B cell (primary cell): ENCODE measurements around the gene RNF126. TPM values are rescaled to one million over a fixed set of nuclear protein-coding genes. Genes with fewer than 3 reads are reported as not detected.
"Not testable (repeated sequence)": the region's sequence is repeated elsewhere in the genome, so short reads cannot be mapped to it uniquely, and the experiment has no call there.

ENCODE experiments used
- ATAC-seq: fragments of 200-7000 bp; cut with Tn5 transposase; one replicate; pipeline ENCODE4 v1.10.0; 2021; ENCODE audit warnings: low read depth, mild to moderate bottlenecking, moderate number of reproducible peaks, moderate library complexity
- CTCF ChIA-PET: fragments of 350-600 bp; sonication (Branson Sonifier 250); formaldehyde crosslinking; loops from one replicate; lab custom pipeline; 2021; ENCODE audit warnings: antibody characterized with exemption, inconsistent platforms; lab: Charles Lee
- POLR2A ChIA-PET: fragments of 350-600 bp; sonication (Branson Sonifier 250); formaldehyde crosslinking; loops from one replicate; lab custom pipeline; 2021; ENCODE audit warnings: antibody characterized with exemption; lab: Charles Lee
- DNase-seq: peaks from one replicate; pipeline ENCODE4 v3.0.0; 2013
- H2AFZ ChIP-seq: 2 replicates; pipeline ENCODE4 v1.6.1; 2012; ENCODE audit warnings: mild to moderate bottlenecking, low read depth, low read length; ENCODE audit not compliant: insufficient read depth, poor library complexity, severe bottlenecking
- H3K27ac ChIP-seq, 2 donors: 1 replicate in 1 of 2; 2 replicates in 1 of 2; pipeline ENCODE4 v1.5.1; 2012 to 2013; ENCODE audit warnings: low read length in 2 of 2, mild to moderate bottlenecking in 2 of 2, moderate library complexity in 1 of 2
- H3K27me3 ChIP-seq, 4 experiments: fragments of 200-600 bp in 1 of 4; sonication (generic) in 1 of 4; replicated peaks in 1 of 4; 1 replicate in 2 of 4; 2 replicates in 2 of 4; pipeline versions ENCODE4 v1.6.1 to v1.7.0; 2013 to 2016; ENCODE audit warnings: low read length in 3 of 4, mild to moderate bottlenecking in 2 of 4, mixed read lengths in 1 of 4, moderate library complexity in 1 of 4; ENCODE audit not compliant: insufficient read depth in 4 of 4, control insufficient read depth in 3 of 4; ENCODE audit errors: control extremely low read depth in 1 of 4
- H3K36me3 ChIP-seq, 2 experiments: replicated peaks in 1 of 2; 1 replicate in 1 of 2; 2 replicates in 1 of 2; pipeline versions ENCODE4 v1.6.1 to v1.7.1; 2013; ENCODE audit warnings: low read length in 1 of 2; ENCODE audit not compliant: insufficient read depth in 2 of 2, control insufficient read depth in 1 of 2; ENCODE audit errors: control extremely low read depth in 1 of 2, extremely low read depth in 1 of 2
- H3K4me1 ChIP-seq, 2 donors: fragments of 200-600 bp in 1 of 2; sonication (generic) in 1 of 2; 1 replicate in 1 of 2; 2 replicates in 1 of 2; pipeline versions ENCODE4 v1.5.1 to v1.6.1; 2013 to 2017; ENCODE audit warnings: low read length in 2 of 2; ENCODE audit not compliant: control insufficient read depth in 2 of 2, insufficient read depth in 2 of 2
- H3K4me2 ChIP-seq: replicated peaks from 2 replicates; pipeline ENCODE3; 2012; ENCODE audit warnings: mild to moderate bottlenecking, low read depth, low read length; ENCODE audit not compliant: poor library complexity, severe bottlenecking
- H3K4me3 ChIP-seq, 5 experiments: fragments of 200-600 bp in 1 of 5; sonication (generic) in 1 of 5; 1 replicate in 3 of 5; 2 replicates in 2 of 5; pipeline versions ENCODE4 v1.5.1 to v1.7.0; 2011 to 2016; ENCODE audit warnings: low read length in 4 of 5, mild to moderate bottlenecking in 4 of 5, low read depth in 2 of 5, control low read depth in 1 of 5, moderate library complexity in 1 of 5; ENCODE audit not compliant: insufficient read depth in 1 of 5; ENCODE audit errors: control extremely low read depth in 1 of 5, extremely low read depth in 1 of 5
- H3K79me2 ChIP-seq: fragments of 200-600 bp; sonication (generic); one replicate; pipeline ENCODE4 v1.6.0; 2016; ENCODE audit warnings: low read length; ENCODE audit not compliant: control insufficient read depth, insufficient read depth
- H3K9ac ChIP-seq: fragments of 200-600 bp; sonication (generic); 2 replicates; pipeline ENCODE4 v1.6.1; 2017; ENCODE audit warnings: mild to moderate bottlenecking, low read length, moderate library complexity
- H3K9me3 ChIP-seq, 3 donors: one replicate each; pipeline versions ENCODE4 v1.6.1 to v1.7.1; 2013; ENCODE audit warnings: low read length in 2 of 3; ENCODE audit not compliant: control insufficient read depth in 2 of 3, insufficient read depth in 1 of 3; ENCODE audit errors: control extremely low read depth in 1 of 3
- H4K20me1 ChIP-seq: 2 replicates; pipeline ENCODE4 v1.6.0; 2012; ENCODE audit warnings: mild to moderate bottlenecking, low read length; ENCODE audit not compliant: insufficient read depth, control insufficient read depth, poor library complexity, severe bottlenecking
- H3K27ac Mint-ChIP-seq: one replicate; pipeline ENCODE4 v1.8.0; 2021; ENCODE audit warnings: mixed read lengths
- H3K27me3 Mint-ChIP-seq: one replicate; pipeline ENCODE4 v1.8.0; 2021; ENCODE audit warnings: mixed read lengths
- H3K4me1 Mint-ChIP-seq: one replicate; pipeline ENCODE4 v1.8.0; 2021; ENCODE audit warnings: mixed read lengths
- H3K4me3 Mint-ChIP-seq: one replicate; pipeline ENCODE4 v1.8.0; 2021; ENCODE audit warnings: mixed read lengths
- H3K9me3 Mint-ChIP-seq: one replicate; pipeline ENCODE4 v1.8.0; 2022; ENCODE audit warnings: mixed read lengths; ENCODE audit not compliant: insufficient read depth
- EZH2 ChIP-seq: IDR thresholded peaks from 2 replicates; pipeline ENCODE4 v1.6.1; 2012; ENCODE audit warnings: borderline replicate concordance, low read depth, mild to moderate bottlenecking, moderate library complexity, low read length; ENCODE audit not compliant: insufficient read depth, poor library complexity, severe bottlenecking
- WGBS: methylation state at CpG from one replicate; pipeline ENCODE4 v1.1.5; 2013; ENCODE audit warnings: missing lambda C conversion rate; ENCODE audit not compliant: insufficient coverage; 5-methylcytosine and 5-hydroxymethylcytosine counted together
- intact Hi-C: fragments of 100-400 bp; cut with micrococcal nuclease; formaldehyde crosslinking; loops from one replicate; pipeline ENCODE4 v1.10.0; 2022
- polyA plus RNA-seq: library from polyadenylated mRNA; depleted of rRNA; stranded (reverse); fragments of >200 nt; gene quantifications from 2 replicates; pipeline ENCODE4 v1.2.3, GENCODE V29; 2012
- total RNA-seq, 2 donors: library from RNA; stranded (reverse); fragments of 120-200 nt in 1 of 2; gene quantifications; 1 replicate in 1 of 2; 2 replicates in 1 of 2; pipeline versions ENCODE4 v1.2.3 to v1.2.4, GENCODE V29; 2013 to 2022
- TF ChIP-seq, protein P1 (sequence below): fragments of 200-600 bp; IDR thresholded peaks from one replicate; pipeline ENCODE4 v1.8.0; 2022; ENCODE audit warnings: antibody characterized with exemption, mild to moderate bottlenecking

RNF126 gene
- total and polyA plus RNA-seq, 2 donors (not counting 1 experiment from before 2014, with no cell fraction given), result 74.3 to 118 TPM

DNA sequence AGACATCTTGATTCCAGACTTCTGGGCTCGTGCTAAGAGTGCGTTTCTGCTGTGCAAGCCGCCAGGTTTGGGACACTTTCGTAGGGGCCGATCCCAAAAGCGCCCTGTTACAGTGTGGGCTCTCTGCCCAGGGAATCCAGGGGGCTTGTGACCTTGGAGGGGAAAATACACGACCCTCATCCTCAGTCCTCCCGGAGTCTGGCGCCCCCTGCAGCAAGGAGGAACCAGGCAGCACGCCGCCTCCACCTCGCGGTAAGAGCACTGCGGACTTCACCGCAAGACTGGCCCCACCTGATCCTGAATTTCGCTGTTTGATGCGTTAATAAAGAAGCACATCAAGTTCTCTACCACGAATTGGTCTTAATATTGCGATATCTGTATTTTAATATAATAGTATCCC, 34.8 kb downstream of the RNF126 start:
- Histone ChIP-seq H3K9ac (no peak overlapping the region), H3K4me1 (peaks cover 8 to 14% of the 10 kb centered on the region in 2 donors), H3K9me3 (no peaks in the 10 kb centered on the region), H3K27me3 (no peaks in the 10 kb centered on the region), H3K4me2 (no peak overlapping the region), H4K20me1 (peaks cover 47% of the 10 kb centered on the region), H3K36me3 (peaks cover 0 to 34% of the 10 kb centered on the region in 2 experiments), H3K79me2 (peaks cover 51% of the 10 kb centered on the region), H3K27ac (no peak overlapping the region), H3K4me3 (no peak overlapping the region), H2AFZ (no peak overlapping the region)
- DNase-seq (no peak), ATAC-seq (no peak)
- intact Hi-C loops, result no loop called here
- TF ChIP-seq EZH2, result no peak
- TF ChIP-seq, protein P1, sequence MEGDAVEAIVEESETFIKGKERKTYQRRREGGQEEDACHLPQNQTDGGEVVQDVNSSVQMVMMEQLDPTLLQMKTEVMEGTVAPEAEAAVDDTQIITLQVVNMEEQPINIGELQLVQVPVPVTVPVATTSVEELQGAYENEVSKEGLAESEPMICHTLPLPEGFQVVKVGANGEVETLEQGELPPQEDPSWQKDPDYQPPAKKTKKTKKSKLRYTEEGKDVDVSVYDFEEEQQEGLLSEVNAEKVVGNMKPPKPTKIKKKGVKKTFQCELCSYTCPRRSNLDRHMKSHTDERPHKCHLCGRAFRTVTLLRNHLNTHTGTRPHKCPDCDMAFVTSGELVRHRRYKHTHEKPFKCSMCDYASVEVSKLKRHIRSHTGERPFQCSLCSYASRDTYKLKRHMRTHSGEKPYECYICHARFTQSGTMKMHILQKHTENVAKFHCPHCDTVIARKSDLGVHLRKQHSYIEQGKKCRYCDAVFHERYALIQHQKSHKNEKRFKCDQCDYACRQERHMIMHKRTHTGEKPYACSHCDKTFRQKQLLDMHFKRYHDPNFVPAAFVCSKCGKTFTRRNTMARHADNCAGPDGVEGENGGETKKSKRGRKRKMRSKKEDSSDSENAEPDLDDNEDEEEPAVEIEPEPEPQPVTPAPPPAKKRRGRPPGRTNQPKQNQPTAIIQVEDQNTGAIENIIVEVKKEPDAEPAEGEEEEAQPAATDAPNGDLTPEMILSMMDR, result no peak
- no peaks in the 10 kb centered on the region for H3K9me3 Mint-ChIP-seq
- no peak overlapping the region for H3K4me3 Mint-ChIP-seq
- no peak overlapping the region for H3K27ac Mint-ChIP-seq
- ChIA-PET CTCF (interaction anchor here (0.7 to 2.4 kb wide), 3 partner anchors 40 to 95 kb away, joined by 3 to 5 read pairs (median 3); no protein-coding TSS in a partner anchor), POLR2A (interaction anchor here (0.7 kb wide), 1 partner anchor 40 kb away, joined by 6 read pairs; no protein-coding TSS in a partner anchor)
- WGBS, result 93% methylated on average over 15 of the region's 19 CpGs
- peaks cover 18% of the 10 kb centered on the region for H3K4me1 Mint-ChIP-seq
- no peaks in the 10 kb centered on the region for H3K27me3 Mint-ChIP-seq

- H3K9ac ChIP-seq, H3K4me1 Mint-ChIP-seq, intact Hi-C loops, H3K27ac ChIP-seq, H3K4me2 ChIP-seq, H3K27me3 ChIP-seq, H3K27me3 Mint-ChIP-seq, DNase-seq, ATAC-seq, H3K4me3 ChIP-seq, H3K27ac Mint-ChIP-seq, H3K9me3 ChIP-seq, H2AFZ ChIP-seq, H3K4me3 Mint-ChIP-seq, H3K9me3 Mint-ChIP-seq, H3K4me1 ChIP-seq: not testable (repeated sequence)
- POLR2A ChIA-PET, result interaction anchor here (0.7 to 1.1 kb wide), 2 partner anchors 10 to 788 kb away, joined by 3 read pairs; no protein-coding TSS in a partner anchor
- WGBS, result 100% methylated on average over 4 of the region's 7 CpGs
- H4K20me1 ChIP-seq, result peaks cover 38% of the 10 kb centered on the region
- peaks cover 35% of the 10 kb centered on the region for H3K79me2 ChIP-seq
- peaks cover 0 to 38% of the 10 kb centered on the region in 2 experiments for H3K36me3 ChIP-seq
- CTCF ChIA-PET, result interaction anchor here (1.4 to 2.4 kb wide), 2 partner anchors 43 to 108 kb away, joined by 4 to 5 read pairs; no protein-coding TSS in a partner anchor
Measured at GRCh38 chr19:626566-626965, 36.4 kb downstream of the RNF126 start.
